ENCODE results near the gene RRP1B. TPM values are rescaled to one million over a fixed set of nuclear protein-coding genes. Genes with fewer than 3 reads are reported as not detected.
A peak's percentile ranks its signal among the peaks of the same experiment; 100 is the strongest.

Gene RRP1B
- total and polyA plus RNA-seq, 2 donors (not counting 1 experiment from before 2014, with no cell fraction given) = 6.0 to 22.4 TPM

GRCh38 chr21:43681650-43682049, 22.3 kb downstream of the RRP1B start:
- Histone ChIP-seq H3K27me3 (replicated peaks in 1 of 4; ENCODE audit: control extremely low read depth in 1 of 4, control insufficient read depth in 3 of 4, insufficient read depth in 4 of 4, low read length in 3 of 4) (no peaks in the 10 kb centered on the region), H2AFZ (ENCODE audit: insufficient read depth, low read depth, low read length, poor library complexity, severe bottlenecking) (no peak overlapping the region), H3K27ac (ENCODE audit: low read length in 2 of 2) (no peak overlapping the region), H3K4me1 (ENCODE audit: control insufficient read depth in 2 of 2, insufficient read depth in 2 of 2, low read length in 2 of 2) (no peaks in the 10 kb centered on the region), H3K36me3 (replicated peaks in 1 of 2; ENCODE audit: control extremely low read depth in 1 of 2, control insufficient read depth in 1 of 2, extremely low read depth in 1 of 2, insufficient read depth in 2 of 2, low read length in 1 of 2) (peaks cover 1 to 65% of the 10 kb centered on the region in 2 experiments), H3K9ac (ENCODE audit: low read length) (no peak overlapping the region), H3K4me3 (ENCODE audit: control extremely low read depth in 1 of 5, extremely low read depth in 1 of 5, insufficient read depth in 1 of 5, low read depth in 2 of 5, low read length in 4 of 5) (no peak overlapping the region), H3K4me2 (replicated peaks; ENCODE audit: low read depth, low read length, poor library complexity, severe bottlenecking) (no peak overlapping the region), H3K9me3 (ENCODE audit: control extremely low read depth in 1 of 3, control insufficient read depth in 2 of 3, insufficient read depth in 1 of 3, low read length in 2 of 3) (no peaks in the 10 kb centered on the region), H4K20me1 (ENCODE audit: control insufficient read depth, insufficient read depth, low read length, poor library complexity, severe bottlenecking) (no peaks in the 10 kb centered on the region), H3K79me2 (ENCODE audit: control insufficient read depth, insufficient read depth, low read length) (peaks cover 7% of the 10 kb centered on the region)
- POLR2A ChIA-PET = no interaction called here
- CTCF ChIA-PET = interaction anchor here (1.1 kb wide), 1 partner anchor 31 kb away, joined by 3 read pairs; no protein-coding TSS in a partner anchor
- Mint-ChIP-seq H3K9me3 (ENCODE audit: insufficient read depth) (no peaks in the 10 kb centered on the region), H3K27me3 (no peaks in the 10 kb centered on the region), H3K4me1 (no peaks in the 10 kb centered on the region), H3K27ac (no peak overlapping the region), H3K4me3 (no peak overlapping the region)
- intact Hi-C loops (cut with micrococcal nuclease) = no loop called here
- ATAC-seq (ENCODE audit: low read depth) (no peak), DNase-seq (peak; percentile 2)
- 100% methylated on average over 4 of the region's 6 CpGs for WGBS (ENCODE audit: insufficient coverage)
- TF ChIP-seq CTCF (IDR thresholded peaks at IDR 0.05) (no peak), EZH2 (IDR thresholded peaks at IDR 0.05; ENCODE audit: borderline replicate concordance, insufficient read depth, low read depth, low read length, poor library complexity, severe bottlenecking) (no peak)

GRCh38 chr21:43684424-43684823, 25.1 kb downstream of the RRP1B start:
- H3K9me3 Mint-ChIP-seq (ENCODE audit: insufficient read depth) = no peaks in the 10 kb centered on the region
- Histone ChIP-seq H3K27me3 (replicated peaks in 1 of 4; ENCODE audit: control extremely low read depth in 1 of 4, control insufficient read depth in 3 of 4, insufficient read depth in 4 of 4, low read length in 3 of 4) (no peaks in the 10 kb centered on the region), H3K4me2 (replicated peaks; ENCODE audit: low read depth, low read length, poor library complexity, severe bottlenecking) (no peak overlapping the region), H3K36me3 (replicated peaks in 1 of 2; ENCODE audit: control extremely low read depth in 1 of 2, control insufficient read depth in 1 of 2, extremely low read depth in 1 of 2, insufficient read depth in 2 of 2, low read length in 1 of 2) (peaks cover 0 to 71% of the 10 kb centered on the region in 2 experiments), H3K4me1 (ENCODE audit: control insufficient read depth in 2 of 2, insufficient read depth in 2 of 2, low read length in 2 of 2) (peaks cover 13 to 19% of the 10 kb centered on the region in 2 donors), H3K9ac (ENCODE audit: low read length) (no peak overlapping the region), H4K20me1 (ENCODE audit: control insufficient read depth, insufficient read depth, low read length, poor library complexity, severe bottlenecking) (no peaks in the 10 kb centered on the region), H3K79me2 (ENCODE audit: control insufficient read depth, insufficient read depth, low read length) (peaks cover 4% of the 10 kb centered on the region), H3K4me3 (ENCODE audit: control extremely low read depth in 1 of 5, extremely low read depth in 1 of 5, insufficient read depth in 1 of 5, low read depth in 2 of 5, low read length in 4 of 5) (no peak overlapping the region), H3K9me3 (ENCODE audit: control extremely low read depth in 1 of 3, control insufficient read depth in 2 of 3, insufficient read depth in 1 of 3, low read length in 2 of 3) (no peaks in the 10 kb centered on the region), H2AFZ (ENCODE audit: insufficient read depth, low read depth, low read length, poor library complexity, severe bottlenecking) (no peak overlapping the region), H3K27ac (ENCODE audit: low read length in 2 of 2) (no peak overlapping the region)
- CTCF ChIA-PET = interaction anchor here (1.2 kb wide), 1 partner anchor 32 kb away, joined by 3 read pairs; no protein-coding TSS in a partner anchor
- no peaks in the 10 kb centered on the region for H3K27me3 Mint-ChIP-seq
- no peak overlapping the region for H3K27ac Mint-ChIP-seq
- no peak overlapping the region for H3K4me3 Mint-ChIP-seq
- TF ChIP-seq CTCF (IDR thresholded peaks at IDR 0.05) (no peak), EZH2 (IDR thresholded peaks at IDR 0.05; ENCODE audit: borderline replicate concordance, insufficient read depth, low read depth, low read length, poor library complexity, severe bottlenecking) (no peak)
- no peak for ATAC-seq (ENCODE audit: low read depth)
- WGBS (ENCODE audit: insufficient coverage) = 20% methylated on average over 1 of the region's 3 CpGs
- intact Hi-C loops (cut with micrococcal nuclease) = no loop called here
- H3K4me1 Mint-ChIP-seq = peaks cover 14% of the 10 kb centered on the region
- no peak for DNase-seq
- POLR2A ChIA-PET = no interaction called here

Measured in B cell (primary cell).